Activated T-helper 17 cell treated with anti-CD3 and anti-CD28 coated beads, Interleukin-2, amount 50 U/mL, for 72 hours (primary cell): ENCODE measurements around the gene ST6GALNAC4. TPM values are rescaled to one million over a fixed set of nuclear protein-coding genes. Genes with fewer than 3 reads are reported as not detected.

Experiments
- ATAC-seq: fragments of 150-1000 bp; cut with Tn5 transposase; replicated peaks from 2 replicates; pipeline ENCODE4 v1.10.0; 2021; ENCODE audit warnings: mild to moderate bottlenecking, moderate library complexity
- H3K27ac Mint-ChIP-seq: one replicate; pipeline ENCODE4 v1.8.0; 2022; ENCODE audit warnings: mixed read lengths
- H3K27me3 Mint-ChIP-seq: one replicate; pipeline ENCODE4 v1.8.0; 2022; ENCODE audit warnings: mixed read lengths
- H3K36me3 Mint-ChIP-seq: one replicate; pipeline ENCODE4 v1.8.0; 2022; ENCODE audit warnings: low read depth, mild to moderate bottlenecking, mixed read lengths
- H3K4me1 Mint-ChIP-seq: one replicate; pipeline ENCODE4 v1.8.0; 2022; ENCODE audit warnings: mixed read lengths
- H3K4me3 Mint-ChIP-seq: one replicate; pipeline ENCODE4 v1.8.0; 2022; ENCODE audit warnings: mild to moderate bottlenecking, mixed read lengths
- H3K9me3 Mint-ChIP-seq: one replicate; pipeline ENCODE4 v1.8.0; 2022; ENCODE audit warnings: mixed read lengths
- total RNA-seq, 2 donors: library from RNA; stranded (reverse); gene quantifications; one replicate each; pipeline ENCODE4 v1.2.3, GENCODE V29; 2022

ST6GALNAC4 gene, protein sequence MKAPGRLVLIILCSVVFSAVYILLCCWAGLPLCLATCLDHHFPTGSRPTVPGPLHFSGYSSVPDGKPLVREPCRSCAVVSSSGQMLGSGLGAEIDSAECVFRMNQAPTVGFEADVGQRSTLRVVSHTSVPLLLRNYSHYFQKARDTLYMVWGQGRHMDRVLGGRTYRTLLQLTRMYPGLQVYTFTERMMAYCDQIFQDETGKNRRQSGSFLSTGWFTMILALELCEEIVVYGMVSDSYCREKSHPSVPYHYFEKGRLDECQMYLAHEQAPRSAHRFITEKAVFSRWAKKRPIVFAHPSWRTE
- 10 to 100 TPM; 19.6 to 19.8 TPM for total RNA-seq

- Mint-ChIP-seq H3K9me3 (no peaks in the 10 kb centered on the region), H3K4me1 (no peaks in the 10 kb centered on the region), H3K27ac (peak within 1 kb of the TSS; percentile 15), H3K27me3 (no peaks in the 10 kb centered on the region), H3K36me3 (peaks cover 14% of the 10 kb centered on the region), H3K4me3 (peak within 1 kb of the TSS; percentile 74)
- ATAC-seq = peak; percentile 96
Observed at GRCh38 chr9:127916720-127917581, at the start of gene ST6GALNAC4. ST6GALNAC4 (minus strand) TSS chr9:127917041; CDS start chr9:127916419, 622 bp downstream.

GRCh38 chr9:127965953-127966352 lies 49.1 kb upstream of the ST6GALNAC4 start:
- H3K27me3 Mint-ChIP-seq = no peaks in the 10 kb centered on the region
- peaks cover 58% of the 10 kb centered on the region for H3K4me1 Mint-ChIP-seq
- ATAC-seq = no peak
- H3K9me3 Mint-ChIP-seq = no peaks in the 10 kb centered on the region
- H3K27ac Mint-ChIP-seq = peak overlapping the region; percentile 88
- peak overlapping the region; percentile 96 for H3K4me3 Mint-ChIP-seq
- peaks cover 12% of the 10 kb centered on the region for H3K36me3 Mint-ChIP-seq

- Mint-ChIP-seq H3K9me3 (no peaks in the 10 kb centered on the region), H3K27ac (peak overlapping the region; percentile 86), H3K27me3 (no peaks in the 10 kb centered on the region), H3K4me1 (peaks cover 54% of the 10 kb centered on the region), H3K4me3 (peak overlapping the region; percentile 96), H3K36me3 (peaks cover 5% of the 10 kb centered on the region)
- ATAC-seq = no peak
Observed at GRCh38 chr9:127963359-127964064, 46.7 kb upstream of the ST6GALNAC4 start.

DNA sequence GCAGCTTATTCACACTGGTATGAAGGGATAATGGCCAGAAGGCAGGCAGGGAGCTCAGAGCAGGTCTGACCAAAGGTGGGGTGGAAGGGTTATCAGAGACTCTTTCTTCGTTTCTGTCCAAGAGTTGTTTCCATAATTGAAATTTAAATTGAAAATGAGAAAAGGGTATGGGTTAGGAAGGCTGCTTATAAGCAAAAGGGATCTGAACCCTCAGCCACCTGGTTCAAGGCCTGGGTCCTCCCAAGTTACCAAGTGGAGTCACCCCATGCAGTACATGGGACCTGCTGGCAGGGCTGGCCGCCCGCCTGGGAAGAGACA lies 46.2 kb upstream of the ST6GALNAC4 start:
- Mint-ChIP-seq H3K36me3 (peaks cover 5% of the 10 kb centered on the region), H3K9me3 (no peaks in the 10 kb centered on the region), H3K27me3 (no peaks in the 10 kb centered on the region), H3K27ac (peak overlapping the region; percentile 86), H3K4me1 (peaks cover 50% of the 10 kb centered on the region), H3K4me3 (peak overlapping the region; percentile 96)
- no peak for ATAC-seq

DNA sequence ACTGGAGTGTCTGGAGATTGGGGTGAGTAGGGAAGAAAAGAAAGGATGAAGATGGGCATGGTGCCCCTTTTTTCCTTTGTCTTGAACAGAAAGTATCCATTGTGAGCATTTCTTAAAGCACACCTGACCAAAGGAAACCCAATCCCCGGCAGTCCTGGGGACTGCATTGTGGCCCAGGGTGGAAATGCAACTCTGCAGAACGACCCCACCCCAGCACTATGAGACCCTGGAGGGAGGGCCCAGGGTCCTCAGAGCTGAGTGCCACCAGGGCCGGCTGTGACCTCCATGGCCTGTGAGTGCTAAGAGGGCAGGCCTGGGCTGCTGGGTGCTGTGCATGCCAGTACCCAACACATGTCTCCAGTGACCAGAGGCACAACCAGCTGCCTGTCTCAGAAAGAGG lies 45.4 kb upstream of the ST6GALNAC4 start:
- Mint-ChIP-seq H3K4me3 (peak overlapping the region; percentile 96), H3K4me1 (peaks cover 43% of the 10 kb centered on the region), H3K9me3 (no peaks in the 10 kb centered on the region), H3K36me3 (peaks cover 5% of the 10 kb centered on the region), H3K27ac (peak overlapping the region; percentile 86), H3K27me3 (no peaks in the 10 kb centered on the region)
- no peak for ATAC-seq

DNA sequence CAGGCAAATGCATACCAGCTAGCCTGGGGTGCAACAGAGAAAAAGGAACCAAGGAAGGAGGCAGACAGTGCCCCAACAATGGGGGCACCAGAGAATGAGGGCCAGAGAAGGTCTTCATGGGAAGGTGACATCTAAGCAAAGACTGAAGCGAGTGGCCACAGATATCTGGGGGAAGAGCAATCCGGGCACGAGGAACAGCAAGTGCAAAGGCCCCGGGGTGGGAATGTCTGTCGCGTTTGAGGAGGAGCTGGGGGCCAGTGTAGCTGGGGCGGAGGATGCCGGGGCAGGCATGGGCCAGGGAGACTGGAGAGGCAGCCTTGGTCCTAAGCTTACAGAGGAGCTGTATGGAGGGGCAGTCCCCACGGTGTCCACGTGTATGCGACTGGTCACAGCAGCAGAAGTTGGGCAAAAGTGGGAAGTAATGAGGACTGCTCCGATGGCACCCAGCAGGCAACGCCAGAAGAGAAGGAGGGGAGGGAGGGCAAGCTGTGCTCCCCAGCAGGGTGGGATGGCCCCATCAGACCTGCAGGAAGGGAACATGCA lies 44.8 kb upstream of the ST6GALNAC4 start:
- H3K4me1 Mint-ChIP-seq = peaks cover 37% of the 10 kb centered on the region
- peak overlapping the region; percentile 86 for H3K27ac Mint-ChIP-seq
- no peaks in the 10 kb centered on the region for H3K9me3 Mint-ChIP-seq
- H3K36me3 Mint-ChIP-seq = peaks cover 5% of the 10 kb centered on the region
- ATAC-seq = no peak
- no peaks in the 10 kb centered on the region for H3K27me3 Mint-ChIP-seq
- peak overlapping the region; percentile 96 for H3K4me3 Mint-ChIP-seq

DNA sequence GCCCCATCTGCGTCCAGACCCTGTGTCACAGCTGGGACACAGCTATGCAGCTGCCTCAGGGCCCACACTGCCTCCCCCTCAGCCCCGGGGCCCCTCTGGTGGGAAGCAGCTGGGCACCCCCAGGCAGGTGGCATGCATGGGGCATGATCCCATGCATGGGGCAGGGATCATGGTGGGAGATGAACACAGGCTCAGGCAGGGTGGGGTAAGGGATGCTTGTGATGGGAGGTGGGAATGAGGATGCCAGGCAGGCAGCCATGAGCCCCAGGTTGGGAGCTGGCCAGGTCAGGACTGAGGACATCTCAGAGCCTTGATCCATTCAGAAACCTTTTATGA lies 44.3 kb upstream of the ST6GALNAC4 start:
- Mint-ChIP-seq H3K27me3 (no peaks in the 10 kb centered on the region), H3K36me3 (peaks cover 5% of the 10 kb centered on the region), H3K4me3 (peak overlapping the region; percentile 96), H3K27ac (peak overlapping the region; percentile 86), H3K4me1 (peaks cover 39% of the 10 kb centered on the region), H3K9me3 (no peaks in the 10 kb centered on the region)
- no peak for ATAC-seq

GRCh38 chr9:127960410-127961154 lies 43.7 kb upstream of the ST6GALNAC4 start:
- Mint-ChIP-seq H3K27me3 (no peaks in the 10 kb centered on the region), H3K4me1 (peaks cover 41% of the 10 kb centered on the region), H3K9me3 (no peaks in the 10 kb centered on the region), H3K4me3 (peak overlapping the region; percentile 96), H3K36me3 (peaks cover 5% of the 10 kb centered on the region), H3K27ac (peak overlapping the region; percentile 86)
- ATAC-seq = no peak

DNA sequence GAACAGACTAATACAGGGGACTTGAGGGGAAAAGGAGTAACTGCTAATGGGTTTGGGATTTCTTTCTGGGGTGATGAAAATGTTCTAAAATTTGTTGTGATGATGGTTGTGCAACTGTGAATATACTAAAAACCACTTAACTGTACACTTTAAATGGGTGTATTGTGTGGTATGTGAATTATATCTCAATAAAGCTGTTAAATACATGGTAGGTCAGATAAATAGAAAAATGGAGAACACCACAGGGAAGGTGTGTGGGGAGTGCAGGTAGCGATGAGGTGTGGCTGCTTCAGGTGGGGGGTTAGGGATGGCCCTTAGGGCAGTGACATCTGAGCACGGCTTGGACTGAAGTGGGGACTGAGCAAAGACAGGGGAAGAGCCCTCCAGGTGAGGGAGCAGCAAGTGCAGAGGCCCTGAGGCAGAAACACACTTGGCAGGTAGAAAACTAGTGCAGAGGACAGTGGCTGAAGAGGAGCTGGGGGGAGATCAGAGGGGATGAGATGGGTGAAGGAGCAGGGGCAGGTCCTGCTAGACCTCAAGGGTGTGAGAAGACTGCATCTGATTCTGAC lies 43.1 kb upstream of the ST6GALNAC4 start:
- H3K4me1 Mint-ChIP-seq = peaks cover 40% of the 10 kb centered on the region
- peak overlapping the region; percentile 96 for H3K4me3 Mint-ChIP-seq
- no peak for ATAC-seq
- H3K36me3 Mint-ChIP-seq = peaks cover 5% of the 10 kb centered on the region
- no peaks in the 10 kb centered on the region for H3K9me3 Mint-ChIP-seq
- no peaks in the 10 kb centered on the region for H3K27me3 Mint-ChIP-seq
- peak overlapping the region; percentile 86 for H3K27ac Mint-ChIP-seq

DNA sequence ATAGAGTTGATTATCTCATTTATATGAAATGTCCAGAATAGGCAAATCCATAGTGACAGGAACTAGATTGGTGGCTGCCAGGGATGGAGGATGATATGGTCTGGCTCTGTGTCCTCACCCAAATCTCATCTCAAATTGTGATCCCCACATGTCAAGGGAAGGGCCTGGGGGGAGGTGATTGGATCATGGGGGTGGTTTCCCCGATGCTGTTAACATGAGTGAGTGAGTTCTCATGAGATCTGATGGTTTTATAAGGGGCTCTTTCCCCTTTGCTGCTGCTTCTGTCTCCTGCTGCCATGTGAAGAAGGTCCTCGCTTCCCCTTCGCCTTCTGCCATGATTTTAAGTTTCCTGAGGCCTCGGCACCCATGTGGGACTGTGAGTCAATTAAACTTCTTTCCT lies 42.6 kb upstream of the ST6GALNAC4 start:
- H3K36me3 Mint-ChIP-seq = peaks cover 5% of the 10 kb centered on the region
- no peaks in the 10 kb centered on the region for H3K9me3 Mint-ChIP-seq
- H3K4me3 Mint-ChIP-seq = peak overlapping the region; percentile 96

DNA sequence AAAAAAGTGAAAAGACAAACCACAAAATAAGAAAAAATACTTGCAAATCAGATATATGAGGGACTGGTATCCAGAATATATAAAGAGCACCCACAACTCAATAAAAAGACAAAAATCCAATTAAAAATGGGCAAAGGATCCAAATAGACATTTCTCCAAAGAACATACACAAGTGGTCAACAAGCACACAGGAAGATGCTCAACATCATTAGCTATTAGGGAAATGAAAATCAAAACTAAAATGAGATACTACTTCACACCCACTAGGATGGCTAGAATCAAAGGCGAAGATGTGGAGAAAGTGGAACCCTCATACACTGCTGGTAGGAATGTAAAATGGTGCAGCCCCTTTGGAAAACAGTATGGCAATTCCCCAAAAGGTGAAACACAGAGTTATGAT lies 41.9 kb upstream of the ST6GALNAC4 start:
- H3K4me3 Mint-ChIP-seq = peak overlapping the region; percentile 96
- H3K9me3 Mint-ChIP-seq = no peaks in the 10 kb centered on the region
- no peaks in the 10 kb centered on the region for H3K27me3 Mint-ChIP-seq
- peaks cover 48% of the 10 kb centered on the region for H3K4me1 Mint-ChIP-seq
- peak overlapping the region; percentile 86 for H3K27ac Mint-ChIP-seq
- peaks cover 5% of the 10 kb centered on the region for H3K36me3 Mint-ChIP-seq
- ATAC-seq = no peak

More for the DNA sequence above, 42.6 kb upstream of the ST6GALNAC4 start:
- peak overlapping the region; percentile 86 for H3K27ac Mint-ChIP-seq
- ATAC-seq = no peak
- H3K4me1 Mint-ChIP-seq = peaks cover 43% of the 10 kb centered on the region
- no peaks in the 10 kb centered on the region for H3K27me3 Mint-ChIP-seq

- H3K4me1 Mint-ChIP-seq = peaks cover 37% of the 10 kb centered on the region
- H3K36me3 Mint-ChIP-seq = peaks cover 8% of the 10 kb centered on the region
- peak; percentile 93 for ATAC-seq
- peak overlapping the region; percentile 74 for H3K27ac Mint-ChIP-seq
- no peaks in the 10 kb centered on the region for H3K9me3 Mint-ChIP-seq
- H3K4me3 Mint-ChIP-seq = peak overlapping the region; percentile 62
- H3K27me3 Mint-ChIP-seq = no peaks in the 10 kb centered on the region
Observed at GRCh38 chr9:127955294-127956015, 38.6 kb upstream of the ST6GALNAC4 start.

GRCh38 chr9:127954831-127955293 lies 38.0 kb upstream of the ST6GALNAC4 start:
- no peaks in the 10 kb centered on the region for H3K9me3 Mint-ChIP-seq
- H3K4me3 Mint-ChIP-seq = peak overlapping the region; percentile 62
- peaks cover 8% of the 10 kb centered on the region for H3K36me3 Mint-ChIP-seq
- no peaks in the 10 kb centered on the region for H3K27me3 Mint-ChIP-seq
- peaks cover 31% of the 10 kb centered on the region for H3K4me1 Mint-ChIP-seq
- peak overlapping the region; percentile 74 for H3K27ac Mint-ChIP-seq
- ATAC-seq = no peak
